ENCODE measurements around the gene TM9SF3.
"Not testable (repeated sequence)": the region's sequence is repeated elsewhere in the genome, so short reads cannot be mapped to it uniquely, and the experiment has no call there.

TM9SF3 gene

GRCh38 chr10:96560489-96560888 lies 26.3 kb downstream of the TM9SF3 start:
- TF ChIP-seq CTCF (IDR thresholded peaks at IDR 0.05; ENCODE audit: control insufficient read depth, insufficient read depth, low read depth, low read length, missing control alignments), result no peak
- no peak for DNase-seq (ENCODE audit: low read depth)

GRCh38 chr10:96556003-96556402 lies 30.8 kb downstream of the TM9SF3 start:
- DNase-seq (ENCODE audit: low read depth), result no peak
- peak; percentile 45 for TF ChIP-seq CTCF (IDR thresholded peaks at IDR 0.05; ENCODE audit: control insufficient read depth, insufficient read depth, low read depth, low read length, missing control alignments)

More at GRCh38 chr10:96560489-96560888, 26.3 kb downstream of the TM9SF3 start:
- no peak overlapping the region for H3K4me3 ChIP-seq (ENCODE audit: control insufficient read depth, low read depth, low read length)

GRCh38 chr10:96555330-96555729 lies 31.5 kb downstream of the TM9SF3 start:
- DNase-seq (ENCODE audit: low read depth), result no peak
- no peak for TF ChIP-seq CTCF (IDR thresholded peaks at IDR 0.05; ENCODE audit: control insufficient read depth, insufficient read depth, low read depth, low read length, missing control alignments)
- H3K4me3 ChIP-seq (ENCODE audit: control insufficient read depth, low read depth, low read length), result no peak overlapping the region

More at GRCh38 chr10:96556003-96556402, 30.8 kb downstream of the TM9SF3 start:
- no peak overlapping the region for H3K4me3 ChIP-seq (ENCODE audit: control insufficient read depth, low read depth, low read length)

- TF ChIP-seq CTCF (IDR thresholded peaks at IDR 0.05; ENCODE audit: control insufficient read depth, insufficient read depth, low read depth, low read length, missing control alignments), result no peak
- no peak for DNase-seq (ENCODE audit: low read depth)
- no peak overlapping the region for H3K4me3 ChIP-seq (ENCODE audit: control insufficient read depth, low read depth, low read length)
Observed at GRCh38 chr10:96548589-96548988, 38.2 kb downstream of the TM9SF3 start.

GRCh38 chr10:96545558-96545957 lies 41.3 kb downstream of the TM9SF3 start:
- DNase-seq (ENCODE audit: low read depth); H3K4me3 ChIP-seq (ENCODE audit: control insufficient read depth, low read depth, low read length): not testable (repeated sequence)

- DNase-seq (ENCODE audit: low read depth), result no peak
- TF ChIP-seq CTCF (IDR thresholded peaks at IDR 0.05; ENCODE audit: control insufficient read depth, insufficient read depth, low read depth, low read length, missing control alignments), result no peak
- no peak overlapping the region for H3K4me3 ChIP-seq (ENCODE audit: control insufficient read depth, low read depth, low read length)
Observed at GRCh38 chr10:96541921-96542320, 44.9 kb downstream of the TM9SF3 start.

GRCh38 chr10:96540240-96540639 lies 46.6 kb downstream of the TM9SF3 start:
- H3K4me3 ChIP-seq (ENCODE audit: control insufficient read depth, low read depth, low read length), result no peak overlapping the region
- TF ChIP-seq CTCF (IDR thresholded peaks at IDR 0.05; ENCODE audit: control insufficient read depth, insufficient read depth, low read depth, low read length, missing control alignments), result no peak
- no peak for DNase-seq (ENCODE audit: low read depth)

Measured in AG09309 (cell line).